HG02885 (cell line): ENCODE measurements around the gene YIF1B.
"Not testable (repeated sequence)": the region's sequence is repeated elsewhere in the genome, so short reads cannot be mapped to it uniquely, and the experiment has no call there.

Source experiments
- ATAC-seq: cut with Tn5 transposase; IDR thresholded peaks from one replicate; pipeline ENCODE4 v1.9.1; 2021; ENCODE audit warnings: mild to moderate bottlenecking; ENCODE audit not compliant: unreplicated experiment, poor library complexity

Gene YIF1B, protein sequence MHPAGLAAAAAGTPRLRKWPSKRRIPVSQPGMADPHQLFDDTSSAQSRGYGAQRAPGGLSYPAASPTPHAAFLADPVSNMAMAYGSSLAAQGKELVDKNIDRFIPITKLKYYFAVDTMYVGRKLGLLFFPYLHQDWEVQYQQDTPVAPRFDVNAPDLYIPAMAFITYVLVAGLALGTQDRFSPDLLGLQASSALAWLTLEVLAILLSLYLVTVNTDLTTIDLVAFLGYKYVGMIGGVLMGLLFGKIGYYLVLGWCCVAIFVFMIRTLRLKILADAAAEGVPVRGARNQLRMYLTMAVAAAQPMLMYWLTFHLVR

DNA sequence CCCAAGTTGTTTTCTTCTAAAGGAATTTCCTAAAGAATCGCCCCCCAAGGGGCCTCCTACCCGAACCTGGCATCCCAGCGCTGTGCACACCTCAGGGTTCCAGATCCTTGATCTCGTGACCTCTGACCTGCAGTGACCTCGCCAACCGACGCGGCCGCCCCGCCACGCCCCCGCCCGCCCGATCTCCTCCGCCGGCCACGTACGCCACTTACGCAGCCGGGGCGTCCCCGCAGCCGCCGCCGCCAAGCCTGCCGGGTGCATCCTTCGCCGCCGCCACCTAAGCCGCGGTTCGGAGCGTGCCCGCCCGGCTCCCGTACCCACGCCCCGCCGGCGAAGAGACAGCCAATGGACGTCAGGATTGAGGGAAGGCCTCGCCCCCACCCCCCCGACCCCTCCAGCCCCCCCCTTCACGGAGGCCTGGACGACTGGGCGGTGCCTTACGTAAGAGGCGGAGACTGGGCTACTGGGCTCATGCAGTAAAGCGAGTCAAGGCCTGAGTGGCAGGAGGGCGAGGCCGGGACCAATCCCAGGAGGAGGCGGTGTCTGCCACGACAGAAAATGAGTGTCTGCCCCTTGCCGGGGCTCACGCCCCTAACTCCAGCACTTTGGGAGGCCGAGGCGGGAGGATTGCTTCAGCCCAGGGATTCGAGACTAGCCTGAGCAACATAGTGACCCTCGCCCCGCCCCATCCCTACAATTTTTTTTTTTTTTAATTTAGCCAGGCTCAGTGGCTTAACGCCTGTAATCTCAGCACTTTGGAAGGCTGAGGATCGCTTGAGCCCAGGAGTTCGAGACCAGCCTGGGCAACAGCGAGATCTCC, at the start of gene YIF1B:
Gene YIF1B, minus strand, starts transcription at position 291 of the 820 bp plus-strand sequence. Its CDS starts 30 bp downstream, at position 261.
- ATAC-seq, result peak; percentile 88

DNA sequence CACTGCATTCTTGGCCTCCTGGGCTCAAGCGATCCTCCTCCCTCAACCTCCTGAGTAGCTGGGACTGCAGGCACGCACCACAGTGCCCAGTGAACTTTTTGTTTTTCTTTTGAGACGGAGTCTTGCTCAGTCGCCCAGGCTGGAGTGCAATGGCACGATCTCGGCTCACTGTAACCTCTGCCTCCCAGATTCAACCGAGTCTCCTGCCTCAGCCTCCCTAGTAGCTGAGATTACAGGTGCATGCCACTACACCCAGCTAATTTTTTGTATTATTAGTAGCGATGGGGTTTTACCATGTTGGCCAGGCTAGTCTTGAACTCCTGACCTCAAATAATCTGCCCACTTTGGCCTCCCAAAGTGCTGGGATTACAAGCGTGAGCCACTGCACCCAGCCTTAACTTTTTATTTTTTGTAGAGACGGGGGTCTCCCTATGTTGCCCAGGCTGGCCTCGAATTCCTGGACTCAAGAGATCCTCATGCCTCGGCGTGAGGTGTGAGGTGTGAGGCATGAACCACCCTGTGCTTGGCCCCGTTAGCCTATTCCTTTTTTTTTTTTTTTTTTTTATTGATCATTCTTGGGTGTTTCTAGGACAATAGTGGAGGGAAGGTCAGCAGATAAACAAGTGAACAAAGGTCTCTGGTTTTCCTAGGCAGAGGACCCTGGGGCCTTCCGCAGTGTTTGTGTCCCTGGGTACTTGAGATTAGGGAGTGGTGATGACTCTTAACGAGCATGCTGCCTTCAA, 47.4 kb upstream of the YIF1B start:
- not testable (repeated sequence) for ATAC-seq

DNA sequence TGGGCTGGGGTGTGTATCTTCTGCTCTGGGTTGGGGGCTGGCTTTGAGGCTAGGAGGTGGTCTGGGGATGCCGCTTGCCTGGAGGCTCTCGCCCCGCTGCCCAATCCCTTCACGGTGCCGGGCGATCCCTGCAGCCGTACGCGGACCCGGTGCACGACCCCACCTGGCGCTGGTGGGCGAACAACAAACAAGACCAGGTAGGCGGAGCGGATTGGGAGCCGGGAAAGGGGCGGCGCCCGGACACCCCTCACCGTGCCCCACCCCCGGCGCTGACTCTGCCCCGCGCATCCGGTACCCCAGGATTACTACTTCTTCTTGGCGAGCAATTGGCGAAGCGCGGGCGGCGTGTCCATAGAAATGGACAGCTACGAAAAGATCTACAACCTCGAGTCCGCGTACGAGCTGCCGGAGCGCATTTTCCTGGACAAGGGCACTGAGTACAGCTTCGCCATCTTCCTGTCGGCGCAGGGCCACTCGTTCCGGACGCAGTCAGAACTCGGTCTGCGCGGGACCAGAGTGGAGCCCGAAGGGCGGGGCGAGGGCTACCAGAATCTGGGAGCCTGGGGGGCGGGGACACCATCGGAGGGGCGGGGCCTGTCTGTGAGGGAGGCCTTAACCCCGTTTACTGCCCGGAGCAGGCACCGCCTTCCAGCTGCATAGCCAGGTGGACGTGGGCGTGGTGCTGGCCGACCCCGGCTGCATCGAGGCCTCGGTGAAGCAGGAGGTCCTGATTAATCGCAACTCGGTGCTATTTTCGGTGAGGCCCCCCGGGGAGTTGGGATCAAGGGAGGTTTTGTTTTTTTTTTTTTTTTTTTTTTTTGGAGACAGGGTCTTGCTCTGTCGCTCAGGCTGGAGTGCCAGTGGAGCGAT, 46.6 kb upstream of the YIF1B start:
- peak; percentile 50 for ATAC-seq

DNA sequence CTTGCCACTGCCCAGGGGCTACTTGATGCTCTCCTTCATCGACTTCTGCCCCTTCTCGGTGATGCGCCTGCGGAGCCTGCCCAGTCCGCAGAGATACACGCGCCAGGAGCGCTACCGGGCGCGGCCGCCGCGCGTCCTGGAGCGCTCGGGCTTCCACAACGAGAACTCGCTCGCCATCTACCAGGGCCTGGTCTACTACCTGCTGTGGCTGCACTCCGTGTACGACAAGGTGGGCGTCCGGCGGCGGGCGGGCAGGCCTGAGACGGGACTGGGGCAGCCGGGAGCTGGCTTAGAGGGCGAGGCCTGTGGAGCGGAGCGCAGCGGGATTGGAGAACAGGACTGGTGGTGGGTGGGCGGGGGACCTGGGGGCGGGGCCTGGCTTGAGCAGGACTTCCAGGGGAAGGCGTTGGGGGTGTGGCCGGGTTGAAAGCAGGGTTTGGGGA, 45.9 kb upstream of the YIF1B start:
- ATAC-seq, result peak; percentile 54

DNA sequence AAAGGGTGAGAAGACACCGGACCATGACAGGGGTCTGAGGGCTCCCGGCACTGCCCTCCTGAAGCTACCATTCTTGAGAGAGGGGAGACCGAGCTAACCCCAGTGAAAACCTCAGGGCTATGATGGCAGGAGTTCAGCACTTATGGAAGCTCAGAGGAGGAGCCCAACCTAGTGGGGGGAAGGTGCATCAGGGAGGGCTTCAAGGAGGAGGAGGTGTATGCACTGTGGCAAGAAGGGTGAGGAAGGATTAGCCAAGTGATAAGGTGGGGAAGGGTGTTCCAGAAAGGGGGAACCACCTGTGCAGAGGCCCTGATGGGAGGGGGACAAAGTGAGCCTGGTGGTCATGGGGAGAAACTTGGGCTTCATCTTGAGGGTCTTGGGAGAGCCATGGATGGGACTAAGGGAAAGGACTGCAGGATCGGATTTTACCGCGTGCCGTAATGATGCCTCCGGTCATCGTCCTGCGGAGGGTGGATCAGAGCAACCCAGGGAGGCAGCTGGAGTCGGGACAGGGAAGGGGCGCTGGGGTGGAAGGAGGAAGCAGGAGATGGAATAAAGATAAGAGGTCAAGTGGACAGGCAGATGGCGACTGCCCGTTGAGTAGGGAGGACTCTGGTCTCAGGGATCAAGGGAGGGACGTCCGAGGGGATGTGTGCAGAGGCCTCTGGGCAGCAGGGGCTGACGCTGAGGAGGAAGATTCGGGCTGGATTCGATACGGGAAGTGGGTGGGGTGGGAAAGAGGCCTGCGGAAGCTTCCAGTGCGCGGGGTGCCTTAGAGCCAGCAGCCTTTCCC, 45.3 kb upstream of the YIF1B start:
- no peak for ATAC-seq

DNA sequence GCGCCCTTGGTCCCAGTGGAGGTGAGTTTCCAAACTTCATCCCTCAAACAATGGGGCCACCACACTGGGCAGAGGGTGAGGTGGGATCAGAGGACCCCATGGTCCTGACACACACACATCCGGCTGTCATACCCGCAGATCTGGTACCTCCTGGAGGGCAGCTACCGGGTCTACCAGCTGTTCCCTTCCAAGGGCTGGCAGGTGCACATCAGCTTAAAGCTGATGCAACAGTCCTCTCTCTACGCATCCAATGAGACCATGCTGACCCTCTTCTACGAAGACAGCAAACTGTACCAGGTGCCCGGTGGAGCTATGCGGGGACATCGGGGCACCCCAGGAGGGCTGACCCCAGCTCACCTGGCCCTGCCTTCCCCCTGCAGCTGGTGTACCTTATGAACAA, 44.6 kb upstream of the YIF1B start:
- no peak for ATAC-seq

DNA sequence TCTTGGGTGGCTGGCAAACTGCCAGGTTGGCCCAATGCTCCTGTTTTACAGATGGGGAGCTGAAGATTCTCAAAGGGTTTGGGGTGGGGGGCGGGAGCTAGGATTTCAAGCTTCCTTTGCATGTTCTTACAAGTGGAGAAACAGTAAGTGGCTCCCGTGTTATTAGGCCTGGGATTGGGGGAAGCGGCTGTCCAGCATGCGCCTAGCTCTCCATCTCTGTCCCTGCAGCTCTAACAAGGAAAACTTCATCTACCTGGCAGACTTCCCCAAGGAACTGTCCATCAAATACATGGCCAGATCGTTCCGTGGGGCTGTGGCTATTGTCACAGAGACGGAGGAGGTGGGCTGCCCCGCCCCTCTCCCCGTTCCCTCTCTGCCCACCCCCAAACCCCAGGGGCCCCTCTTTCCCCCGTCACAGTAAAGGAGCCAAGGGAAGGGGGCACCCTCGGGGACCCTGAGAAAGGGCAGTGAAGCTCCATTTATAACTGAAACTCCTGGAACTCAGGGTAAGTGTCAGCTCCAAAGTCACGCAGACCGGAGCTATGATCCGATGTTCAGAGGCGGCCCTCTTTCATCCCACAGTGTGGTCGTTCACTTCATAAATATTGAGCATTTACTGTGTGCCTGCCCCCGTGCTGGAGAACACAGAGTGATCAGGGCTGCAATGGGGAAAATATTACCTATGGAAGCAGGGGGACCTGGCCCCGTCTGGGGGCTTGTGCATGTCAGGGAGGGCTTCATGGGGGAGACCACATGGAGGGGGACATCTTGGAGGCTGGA, 43.7 kb upstream of the YIF1B start:
- ATAC-seq, result no peak

DNA sequence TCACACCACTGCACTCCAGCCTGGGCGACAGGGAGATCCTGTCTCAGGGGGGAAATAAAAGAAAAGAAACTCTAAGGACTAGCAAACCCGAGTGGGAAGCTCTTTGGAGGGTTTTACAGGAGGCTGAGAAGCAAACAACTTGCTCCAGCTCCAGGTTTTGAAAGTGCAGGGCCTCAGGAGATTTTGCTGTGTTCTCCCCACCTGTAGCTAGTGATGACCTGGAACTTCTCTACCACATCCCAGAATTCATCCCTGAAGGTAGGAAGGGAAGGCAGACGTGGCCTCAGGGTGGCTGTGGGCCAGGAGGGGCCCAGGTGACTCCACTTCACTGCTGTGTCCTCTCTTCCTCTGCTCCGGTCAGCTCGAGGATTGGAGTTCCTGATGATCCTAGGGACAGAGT, 42.3 kb upstream of the YIF1B start:
- ATAC-seq, result no peak

DNA sequence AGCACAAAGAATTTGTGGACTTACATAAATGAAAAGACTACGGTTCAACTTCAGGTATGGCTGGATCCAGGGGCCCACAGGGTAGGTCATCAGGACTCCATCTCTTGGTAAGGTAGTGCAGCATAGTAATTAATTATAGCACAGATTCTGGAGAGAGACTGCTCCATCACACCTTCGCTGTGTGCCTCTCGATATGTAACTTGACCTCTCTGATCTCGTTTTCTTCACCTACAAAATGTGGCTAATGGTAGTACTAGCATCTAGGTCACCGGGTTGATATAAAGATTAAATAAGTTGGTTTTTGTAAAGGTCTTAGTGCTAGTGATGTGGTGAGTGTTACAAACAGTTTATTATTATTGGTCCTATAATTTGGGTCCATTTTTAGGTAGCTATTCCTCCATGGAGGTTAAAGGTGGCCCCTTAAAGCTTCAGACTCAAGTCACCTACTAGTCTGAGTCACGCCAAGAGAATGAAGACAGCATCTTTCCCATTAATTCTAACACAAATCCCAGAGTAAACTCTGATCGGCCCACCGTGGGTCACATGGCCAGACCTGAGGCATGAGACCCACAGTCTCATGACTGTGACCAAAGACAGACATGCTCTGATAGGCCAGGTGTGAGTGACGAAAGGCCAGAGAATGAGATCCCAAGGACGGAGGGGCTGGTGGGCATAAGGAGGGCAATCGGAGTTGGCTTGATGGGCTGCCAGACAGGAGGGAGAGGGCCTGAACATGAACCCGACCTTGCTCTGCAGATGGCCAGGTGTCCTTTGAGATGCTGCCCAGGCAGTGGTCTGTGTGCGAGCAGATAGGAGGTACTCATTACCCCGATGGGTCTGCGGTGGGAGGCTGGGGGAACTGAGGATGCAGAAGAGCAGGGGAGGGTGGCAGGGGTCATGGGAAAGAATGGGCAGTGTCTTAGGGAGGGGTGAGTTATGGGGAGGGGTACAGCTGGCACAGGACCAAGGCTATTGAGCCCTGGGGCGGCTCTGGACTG, 40.3 kb upstream of the YIF1B start:
- ATAC-seq, result no peak

DNA sequence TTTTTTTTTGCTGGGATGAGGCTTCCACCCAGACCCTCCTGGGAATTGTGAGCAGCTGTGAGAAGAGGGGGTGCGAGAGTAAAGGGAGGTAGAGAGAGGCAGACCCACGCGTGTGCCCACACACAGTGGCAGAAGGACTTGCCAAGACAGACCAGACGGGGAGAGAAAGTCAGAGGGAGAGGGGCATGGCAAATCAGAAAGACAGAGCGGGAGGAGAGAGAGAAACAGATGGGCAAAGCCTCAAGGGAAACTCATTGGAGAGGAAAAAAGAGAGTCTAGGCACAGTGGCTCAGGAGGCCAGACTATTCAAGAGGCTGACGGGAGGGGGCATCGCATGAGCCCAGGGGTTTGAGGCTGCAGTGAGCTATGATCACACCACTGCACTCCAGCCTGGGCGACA, 36.9 kb upstream of the YIF1B start:
- ATAC-seq, result no peak

DNA sequence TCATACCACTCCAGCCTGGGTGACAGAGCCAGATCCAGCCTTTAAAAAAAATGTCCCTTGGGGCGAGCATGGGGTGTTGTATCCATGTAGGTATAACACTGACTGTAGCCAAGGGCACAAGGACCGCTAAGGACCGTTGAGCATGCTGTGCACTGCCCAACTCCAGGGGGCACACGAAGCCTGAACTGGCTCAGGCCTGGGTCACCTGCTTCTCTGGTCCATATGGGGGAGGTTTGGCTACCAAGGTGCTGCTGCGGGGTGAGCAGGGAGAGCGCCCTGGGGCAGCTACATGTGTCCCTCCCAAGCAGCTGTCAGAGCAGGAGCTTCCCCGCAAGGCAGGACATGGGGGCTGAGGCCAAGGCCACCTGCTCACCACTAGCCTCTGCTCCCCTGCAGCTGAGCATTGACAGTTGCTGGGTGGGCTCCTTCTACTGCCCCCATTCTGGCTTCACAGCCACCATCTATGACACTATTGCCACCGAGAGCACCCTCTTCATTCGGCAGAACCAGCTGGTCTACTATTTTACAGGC, 36.2 kb upstream of the YIF1B start:
- ATAC-seq, result no peak

DNA sequence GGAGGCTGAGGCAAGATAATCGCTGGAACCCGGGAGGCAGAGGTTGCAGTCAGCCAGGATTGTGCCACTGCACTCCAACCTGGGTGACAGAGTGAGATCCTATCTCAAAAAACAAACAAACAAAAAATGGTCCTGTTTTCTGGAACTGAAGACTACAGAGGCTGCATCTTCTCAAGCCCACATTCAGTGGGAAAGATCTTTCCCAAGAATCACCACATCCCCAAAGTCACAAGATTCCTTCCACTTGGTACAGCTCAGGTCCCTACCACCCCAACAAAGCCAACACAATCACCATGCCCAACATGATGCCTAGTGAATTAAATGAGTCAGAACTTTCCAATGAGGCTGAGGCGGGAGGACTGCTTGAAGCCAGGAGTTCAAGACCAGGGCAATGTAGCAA, 35.1 kb upstream of the YIF1B start:
- ATAC-seq, result no peak

DNA sequence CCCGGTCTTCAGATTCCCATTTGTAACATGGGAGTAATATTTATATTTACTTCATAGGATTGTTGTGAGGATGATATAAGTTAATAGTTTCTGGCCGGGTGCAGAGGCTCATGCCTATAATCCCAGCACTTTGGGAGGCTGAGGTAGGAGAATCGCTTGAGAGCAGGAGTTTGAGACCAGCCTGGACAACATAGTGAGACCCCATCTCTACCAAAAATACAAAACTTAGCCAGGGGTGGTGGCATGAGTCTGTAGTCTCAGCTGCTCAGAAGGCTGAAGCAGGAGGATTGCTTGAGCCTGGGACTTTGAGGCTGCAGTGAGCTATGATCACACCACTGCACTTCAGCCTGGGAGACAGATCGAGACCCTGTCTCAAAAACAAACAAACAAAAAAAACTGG, 31.1 kb upstream of the YIF1B start:
- no peak for ATAC-seq

DNA sequence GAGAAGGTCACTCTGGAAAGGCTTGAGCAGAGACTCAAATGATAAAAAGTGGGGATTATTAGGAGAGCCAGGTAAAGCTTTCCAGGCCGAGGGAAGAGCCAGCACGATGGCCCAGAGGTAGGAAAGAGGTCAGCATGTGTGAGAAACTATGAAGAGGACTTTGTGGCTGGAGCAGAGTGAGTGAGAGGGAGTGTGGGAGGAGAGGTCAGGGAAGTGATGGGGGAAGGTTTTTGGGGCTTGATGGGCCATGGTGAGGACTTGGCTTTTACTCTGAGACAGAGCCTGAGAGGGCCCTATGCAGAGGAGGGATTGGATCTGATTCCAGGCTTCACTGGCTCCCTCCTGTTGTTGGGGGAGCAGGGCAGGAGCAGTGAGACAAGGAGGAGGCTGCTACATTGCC, 25.2 kb upstream of the YIF1B start:
- no peak for ATAC-seq

DNA sequence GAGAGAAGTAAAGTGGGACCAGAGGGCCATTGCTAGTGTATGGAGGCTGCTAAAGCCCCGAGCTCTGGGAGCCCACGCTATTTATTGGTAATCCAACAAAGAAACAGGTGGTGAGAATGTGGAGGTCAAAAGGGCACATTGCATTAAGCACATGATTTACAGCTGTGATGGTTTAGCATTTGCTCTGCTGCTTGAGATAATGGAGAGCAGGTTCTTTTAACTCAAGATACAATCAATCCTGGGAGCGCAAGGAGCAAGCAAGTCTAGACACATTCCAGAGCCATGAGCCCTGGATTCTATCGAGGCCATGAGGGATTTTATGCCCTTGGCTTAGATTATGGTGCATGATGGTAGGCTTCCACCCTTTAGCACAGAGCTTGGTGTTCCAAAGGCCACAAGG, 23.3 kb upstream of the YIF1B start:
- not testable (repeated sequence) for ATAC-seq

DNA sequence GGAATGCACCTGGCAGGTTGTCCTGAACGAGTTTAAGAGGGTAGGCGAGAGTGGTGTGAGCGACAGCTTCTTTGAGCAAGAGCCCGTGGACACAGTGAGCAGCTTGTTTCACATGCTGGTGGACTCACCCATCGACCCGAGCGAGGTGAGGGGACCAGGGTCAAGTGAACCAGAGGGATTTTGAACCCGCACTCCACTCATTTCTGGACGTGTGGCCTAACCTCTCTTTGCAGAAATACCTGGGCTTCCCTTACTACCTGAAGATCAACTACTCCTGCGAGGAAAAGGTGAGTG, 21.6 kb upstream of the YIF1B start:
- no peak for ATAC-seq

DNA sequence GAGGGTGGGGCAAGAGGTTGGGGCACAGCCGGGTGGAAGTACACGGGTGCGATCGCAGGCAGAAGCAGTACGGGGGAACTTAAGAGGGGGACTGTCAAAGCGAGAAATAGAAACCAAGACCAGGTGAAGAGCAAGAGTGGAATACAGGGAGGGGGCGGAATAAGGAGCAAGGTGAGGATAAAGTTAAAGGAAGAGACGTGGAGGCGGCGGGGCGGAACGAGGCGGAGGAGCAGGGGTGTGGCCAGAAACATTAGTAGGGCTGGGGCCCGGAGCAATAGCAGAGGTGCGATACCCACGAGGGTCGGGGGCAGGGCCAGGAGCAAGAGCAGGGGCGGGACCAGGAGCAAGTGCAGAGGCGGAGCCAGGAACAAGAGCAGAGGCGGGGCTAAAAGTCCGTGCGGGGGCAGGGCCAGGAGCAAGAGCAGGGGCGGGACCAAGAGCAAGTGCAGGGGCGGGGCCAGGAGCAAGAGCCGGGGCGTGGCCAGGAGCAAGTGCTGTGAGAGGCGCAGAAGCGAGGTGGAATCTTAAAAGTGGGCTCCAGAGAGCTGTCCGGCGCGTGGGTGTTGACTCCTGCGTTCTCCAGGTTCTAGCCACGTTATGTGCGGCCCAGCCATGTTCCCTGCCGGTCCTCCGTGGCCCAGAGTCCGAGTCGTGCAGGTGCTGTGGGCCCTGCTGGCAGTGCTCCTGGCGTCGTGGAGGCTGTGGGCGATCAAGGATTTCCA, 21.1 kb upstream of the YIF1B start:
- peak; percentile 54 for ATAC-seq
